HEK293 (cell line): Measurements from ENCODE around the gene NOX1.

ENCODE experiments used
- CTCF ChIP-seq: fragments of 450-650 bp; formaldehyde crosslinking; IDR thresholded peaks from 2 replicates; pipeline ENCODE4 v1.5.1; 2016; ENCODE audit warnings: missing biosample characterization, missing genetic modification characterization
- ELK4 ChIP-seq: IDR thresholded peaks from 2 replicates; pipeline ENCODE4 v1.6.1; 2011; ENCODE audit warnings: mild to moderate bottlenecking, low read depth, low read length, borderline replicate concordance
- ZBTB26 ChIP-seq: fragments of 450-650 bp; formaldehyde crosslinking; optimal IDR thresholded peaks from 2 replicates; pipeline ENCODE3; 2016; ENCODE audit warnings: missing biosample characterization, mild to moderate bottlenecking, missing genetic modification characterization
- ZBTB49 ChIP-seq: fragments of 450-650 bp; formaldehyde crosslinking; IDR thresholded peaks from 2 replicates; pipeline ENCODE4 v1.5.1; 2016; ENCODE audit warnings: missing biosample characterization, missing genetic modification characterization, low read depth
- ZNF114 ChIP-seq: fragments of 450-650 bp; formaldehyde crosslinking; IDR thresholded peaks from 2 replicates; pipeline ENCODE4 v1.5.0; 2017; ENCODE audit warnings: missing biosample characterization, missing genetic modification characterization
- ZNF121 ChIP-seq: fragments of 450-650 bp; formaldehyde crosslinking; IDR thresholded peaks from 2 replicates; pipeline ENCODE4 v1.5.1; 2016; ENCODE audit warnings: missing biosample characterization, missing genetic modification characterization
- ZNF175 ChIP-seq: fragments of 450-650 bp; formaldehyde crosslinking; IDR thresholded peaks from 2 replicates; pipeline ENCODE4 v1.5.1; 2016; ENCODE audit warnings: missing biosample characterization, missing genetic modification characterization
- ZNF280D ChIP-seq: fragments of 450-650 bp; formaldehyde crosslinking; IDR thresholded peaks from 2 replicates; pipeline ENCODE4 v1.5.1; 2016; ENCODE audit warnings: missing biosample characterization, missing genetic modification characterization
- ZNF366 ChIP-seq: fragments of 450-650 bp; formaldehyde crosslinking; conservative IDR thresholded peaks from 2 replicates; pipeline ENCODE4 v1.5.1; 2016; ENCODE audit warnings: missing biosample characterization, missing genetic modification characterization

GRCh38 chrX:100850317-100850716 is 23.8 kb downstream of the NOX1 start:
- no peak for TF ChIP-seq ZNF175 (tag by site-specific recombination)
- no peak for TF ChIP-seq CTCF
- no peak for TF ChIP-seq ZNF280D
- TF ChIP-seq ELK4: no peak
- TF ChIP-seq ZBTB49 (tag by site-specific recombination): no peak
- TF ChIP-seq ZBTB26 (tag by site-specific recombination): no peak
- TF ChIP-seq ZNF114 (tag by site-specific recombination): no peak
- no peak for TF ChIP-seq ZNF121 (tag by site-specific recombination)
- no peak for TF ChIP-seq ZNF366 (tag by site-specific recombination)
